HFFc6 (cell line): ENCODE data around the gene MDM2. TPM values are rescaled to one million over a fixed set of nuclear protein-coding genes. Genes with fewer than 3 reads are reported as not detected.
"Not testable (repeated sequence)": the region's sequence is repeated elsewhere in the genome, so short reads cannot be mapped to it uniquely, and the experiment has no call there.

Experiments used
- DNase-seq: peaks from one replicate; pipeline ENCODE4 v3.0.0-alpha.2; 2018
- H3K27ac Mint-ChIP-seq: 2 replicates; pipeline ENCODE4 v1.8.0; 2020; ENCODE audit warnings: mild to moderate bottlenecking, mixed read lengths
- H3K27me3 Mint-ChIP-seq: 2 replicates; pipeline ENCODE4 v1.8.0; 2021; ENCODE audit warnings: mild to moderate bottlenecking, moderate library complexity, mixed read lengths; ENCODE audit not compliant: insufficient read depth
- H3K36me3 Mint-ChIP-seq: 2 replicates; pipeline ENCODE4 v1.8.0; 2021; ENCODE audit warnings: low read depth, mixed read lengths
- H3K4me1 Mint-ChIP-seq: 2 replicates; pipeline ENCODE4 v1.8.0; 2020; ENCODE audit warnings: low read depth, mixed read lengths
- H3K4me3 Mint-ChIP-seq: 2 replicates; pipeline ENCODE4 v1.8.0; 2020; ENCODE audit warnings: mild to moderate bottlenecking, moderate library complexity, mixed read lengths
- H3K9me3 Mint-ChIP-seq: 2 replicates; pipeline ENCODE4 v1.8.0; 2020; ENCODE audit warnings: mild to moderate bottlenecking, mixed read lengths
- CTCF ChIP-seq: fragments of 200-600 bp; sonication (generic); IDR thresholded peaks from 2 replicates; pipeline ENCODE4 v1.5.0; 2021; ENCODE audit warnings: antibody characterized with exemption, mild to moderate bottlenecking
- total RNA-seq, 6 experiments: library from RNA; stranded (reverse); fragmentation: NEBNext Ultra II Directional; extraction: Animal tissue kit (Norgen Biotek cat#: 25700); gene quantifications; 2 replicates in 1 of 6; 3 replicates in 5 of 6; pipeline ENCODE4 v1.2.3, GENCODE V29; 2021

MDM2 gene
- total RNA-seq, 6 experiments from 2014 or later, result 216 to 270 (median 236) TPM

- H3K36me3 Mint-ChIP-seq, result peaks cover 65% of the 10 kb centered on the region
- H3K27me3 Mint-ChIP-seq, result peaks cover 6% of the 10 kb centered on the region
- no peak for DNase-seq
- H3K4me3 Mint-ChIP-seq, result peak overlapping the region; percentile 11; the same call in 1 of the 2 replicates
- H3K27ac Mint-ChIP-seq, result peak overlapping the region; percentile 26
- TF ChIP-seq CTCF, result no peak
- peaks cover 11% of the 10 kb centered on the region for H3K9me3 Mint-ChIP-seq
- H3K4me1 Mint-ChIP-seq, result peaks cover 54% of the 10 kb centered on the region
Observed at GRCh38 chr12:68815232-68815927, 7.4 kb downstream of the MDM2 start.

GRCh38 chr12:68815928-68816800 is 8.2 kb downstream of the MDM2 start:
- H3K9me3 Mint-ChIP-seq, result peaks cover 4% of the 10 kb centered on the region
- H3K27ac Mint-ChIP-seq, result 0 out of 2 replicates have a peak overlapping the region, but pooled peaks have one; percentile 19
- TF ChIP-seq CTCF, result no peak
- DNase-seq, result no peak
- peaks cover 53% of the 10 kb centered on the region for H3K4me1 Mint-ChIP-seq
- H3K4me3 Mint-ChIP-seq, result peak overlapping the region; percentile 4; the same call in 1 of the 2 replicates
- peaks cover 66% of the 10 kb centered on the region for H3K36me3 Mint-ChIP-seq
- H3K27me3 Mint-ChIP-seq, result peaks cover 3% of the 10 kb centered on the region

- not testable (repeated sequence) for H3K9me3 Mint-ChIP-seq, H3K4me3 Mint-ChIP-seq, H3K27me3 Mint-ChIP-seq, DNase-seq
- Mint-ChIP-seq H3K4me1 (peaks cover 54% of the 10 kb centered on the region), H3K27ac (0 out of 2 replicates have a peak overlapping the region, but pooled peaks have one; percentile 52), H3K36me3 (peaks cover 61% of the 10 kb centered on the region)
Observed at GRCh38 chr12:68819481-68819880, 11.5 kb downstream of the MDM2 start.

GRCh38 chr12:68821357-68822188 is 13.6 kb downstream of the MDM2 start:
- Mint-ChIP-seq H3K36me3 (peaks cover 59% of the 10 kb centered on the region), H3K27me3 (peaks cover 3% of the 10 kb centered on the region), H3K27ac (peak overlapping the region; percentile 66), H3K9me3 (no peaks in the 10 kb centered on the region), H3K4me1 (peaks cover 53% of the 10 kb centered on the region), H3K4me3 (peak overlapping the region; percentile 16; the same call in 1 of the 2 replicates)
- DNase-seq, result no peak
- no peak for TF ChIP-seq CTCF

- TF ChIP-seq CTCF, result no peak
- H3K36me3 Mint-ChIP-seq, result peaks cover 57% of the 10 kb centered on the region
- DNase-seq, result no peak
- H3K27me3 Mint-ChIP-seq, result peaks cover 10% of the 10 kb centered on the region
- no peaks in the 10 kb centered on the region for H3K9me3 Mint-ChIP-seq
- peaks cover 58% of the 10 kb centered on the region for H3K4me1 Mint-ChIP-seq
- peak overlapping the region; percentile 57 for H3K27ac Mint-ChIP-seq
- H3K4me3 Mint-ChIP-seq, result no peak overlapping the region; the same call in 1 of the 2 replicates
Observed at GRCh38 chr12:68823696-68824095, 15.7 kb downstream of the MDM2 start.
